B cell (primary cell): ENCODE data around the gene TMEM37. TPM values are rescaled to one million over a fixed set of nuclear protein-coding genes. Genes with fewer than 3 reads are reported as not detected.

Experiments
- ATAC-seq: fragments of 200-7000 bp; cut with Tn5 transposase; one replicate; pipeline ENCODE4 v1.10.0; 2021; ENCODE audit warnings: low read depth, mild to moderate bottlenecking, moderate number of reproducible peaks, moderate library complexity
- CTCF ChIA-PET: fragments of 350-600 bp; sonication (Branson Sonifier 250); formaldehyde crosslinking; loops from one replicate; lab custom pipeline; 2021; ENCODE audit warnings: antibody characterized with exemption, inconsistent platforms; lab: Charles Lee
- POLR2A ChIA-PET: fragments of 350-600 bp; sonication (Branson Sonifier 250); formaldehyde crosslinking; loops from one replicate; lab custom pipeline; 2021; ENCODE audit warnings: antibody characterized with exemption; lab: Charles Lee
- DNase-seq: peaks from one replicate; pipeline ENCODE4 v3.0.0; 2013
- H2AFZ ChIP-seq: 2 replicates; pipeline ENCODE4 v1.6.1; 2012; ENCODE audit warnings: mild to moderate bottlenecking, low read depth, low read length; ENCODE audit not compliant: insufficient read depth, poor library complexity, severe bottlenecking
- H3K27ac ChIP-seq, 2 donors: 1 replicate in 1 of 2; 2 replicates in 1 of 2; pipeline ENCODE4 v1.5.1; 2012 to 2013; ENCODE audit warnings: low read length in 2 of 2, mild to moderate bottlenecking in 2 of 2, moderate library complexity in 1 of 2
- H3K27me3 ChIP-seq, 4 experiments: fragments of 200-600 bp in 1 of 4; sonication (generic) in 1 of 4; replicated peaks in 1 of 4; 1 replicate in 2 of 4; 2 replicates in 2 of 4; pipeline versions ENCODE4 v1.6.1 to v1.7.0; 2013 to 2016; ENCODE audit warnings: low read length in 3 of 4, mild to moderate bottlenecking in 2 of 4, mixed read lengths in 1 of 4, moderate library complexity in 1 of 4; ENCODE audit not compliant: insufficient read depth in 4 of 4, control insufficient read depth in 3 of 4; ENCODE audit errors: control extremely low read depth in 1 of 4
- H3K36me3 ChIP-seq, 2 experiments: replicated peaks in 1 of 2; 1 replicate in 1 of 2; 2 replicates in 1 of 2; pipeline versions ENCODE4 v1.6.1 to v1.7.1; 2013; ENCODE audit warnings: low read length in 1 of 2; ENCODE audit not compliant: insufficient read depth in 2 of 2, control insufficient read depth in 1 of 2; ENCODE audit errors: control extremely low read depth in 1 of 2, extremely low read depth in 1 of 2
- H3K4me1 ChIP-seq, 2 donors: fragments of 200-600 bp in 1 of 2; sonication (generic) in 1 of 2; 1 replicate in 1 of 2; 2 replicates in 1 of 2; pipeline versions ENCODE4 v1.5.1 to v1.6.1; 2013 to 2017; ENCODE audit warnings: low read length in 2 of 2; ENCODE audit not compliant: control insufficient read depth in 2 of 2, insufficient read depth in 2 of 2
- H3K4me2 ChIP-seq: replicated peaks from 2 replicates; pipeline ENCODE3; 2012; ENCODE audit warnings: mild to moderate bottlenecking, low read depth, low read length; ENCODE audit not compliant: poor library complexity, severe bottlenecking
- H3K4me3 ChIP-seq, 5 experiments: fragments of 200-600 bp in 1 of 5; sonication (generic) in 1 of 5; 1 replicate in 3 of 5; 2 replicates in 2 of 5; pipeline versions ENCODE4 v1.5.1 to v1.7.0; 2011 to 2016; ENCODE audit warnings: low read length in 4 of 5, mild to moderate bottlenecking in 4 of 5, low read depth in 2 of 5, control low read depth in 1 of 5, moderate library complexity in 1 of 5; ENCODE audit not compliant: insufficient read depth in 1 of 5; ENCODE audit errors: control extremely low read depth in 1 of 5, extremely low read depth in 1 of 5
- H3K79me2 ChIP-seq: fragments of 200-600 bp; sonication (generic); one replicate; pipeline ENCODE4 v1.6.0; 2016; ENCODE audit warnings: low read length; ENCODE audit not compliant: control insufficient read depth, insufficient read depth
- H3K9ac ChIP-seq: fragments of 200-600 bp; sonication (generic); 2 replicates; pipeline ENCODE4 v1.6.1; 2017; ENCODE audit warnings: mild to moderate bottlenecking, low read length, moderate library complexity
- H3K9me3 ChIP-seq, 3 donors: one replicate each; pipeline versions ENCODE4 v1.6.1 to v1.7.1; 2013; ENCODE audit warnings: low read length in 2 of 3; ENCODE audit not compliant: control insufficient read depth in 2 of 3, insufficient read depth in 1 of 3; ENCODE audit errors: control extremely low read depth in 1 of 3
- H4K20me1 ChIP-seq: 2 replicates; pipeline ENCODE4 v1.6.0; 2012; ENCODE audit warnings: mild to moderate bottlenecking, low read length; ENCODE audit not compliant: insufficient read depth, control insufficient read depth, poor library complexity, severe bottlenecking
- H3K27ac Mint-ChIP-seq: one replicate; pipeline ENCODE4 v1.8.0; 2021; ENCODE audit warnings: mixed read lengths
- H3K27me3 Mint-ChIP-seq: one replicate; pipeline ENCODE4 v1.8.0; 2021; ENCODE audit warnings: mixed read lengths
- H3K4me1 Mint-ChIP-seq: one replicate; pipeline ENCODE4 v1.8.0; 2021; ENCODE audit warnings: mixed read lengths
- H3K4me3 Mint-ChIP-seq: one replicate; pipeline ENCODE4 v1.8.0; 2021; ENCODE audit warnings: mixed read lengths
- H3K9me3 Mint-ChIP-seq: one replicate; pipeline ENCODE4 v1.8.0; 2022; ENCODE audit warnings: mixed read lengths; ENCODE audit not compliant: insufficient read depth
- EZH2 ChIP-seq: IDR thresholded peaks from 2 replicates; pipeline ENCODE4 v1.6.1; 2012; ENCODE audit warnings: borderline replicate concordance, low read depth, mild to moderate bottlenecking, moderate library complexity, low read length; ENCODE audit not compliant: insufficient read depth, poor library complexity, severe bottlenecking
- WGBS: methylation state at CpG from one replicate; pipeline ENCODE4 v1.1.5; 2013; ENCODE audit warnings: missing lambda C conversion rate; ENCODE audit not compliant: insufficient coverage; 5-methylcytosine and 5-hydroxymethylcytosine counted together
- intact Hi-C: fragments of 100-400 bp; cut with micrococcal nuclease; formaldehyde crosslinking; loops from one replicate; pipeline ENCODE4 v1.10.0; 2022
- polyA plus RNA-seq: library from polyadenylated mRNA; depleted of rRNA; stranded (reverse); fragments of >200 nt; gene quantifications from 2 replicates; pipeline ENCODE4 v1.2.3, GENCODE V29; 2012
- total RNA-seq, 2 donors: library from RNA; stranded (reverse); fragments of 120-200 nt in 1 of 2; gene quantifications; 1 replicate in 1 of 2; 2 replicates in 1 of 2; pipeline versions ENCODE4 v1.2.3 to v1.2.4, GENCODE V29; 2013 to 2022
- TF ChIP-seq, protein P1 (sequence below): fragments of 200-600 bp; IDR thresholded peaks from one replicate; pipeline ENCODE4 v1.8.0; 2022; ENCODE audit warnings: antibody characterized with exemption, mild to moderate bottlenecking

TMEM37 gene
- total and polyA plus RNA-seq, 2 donors (not counting 1 experiment from before 2014, with no cell fraction given) = not detected

DNA sequence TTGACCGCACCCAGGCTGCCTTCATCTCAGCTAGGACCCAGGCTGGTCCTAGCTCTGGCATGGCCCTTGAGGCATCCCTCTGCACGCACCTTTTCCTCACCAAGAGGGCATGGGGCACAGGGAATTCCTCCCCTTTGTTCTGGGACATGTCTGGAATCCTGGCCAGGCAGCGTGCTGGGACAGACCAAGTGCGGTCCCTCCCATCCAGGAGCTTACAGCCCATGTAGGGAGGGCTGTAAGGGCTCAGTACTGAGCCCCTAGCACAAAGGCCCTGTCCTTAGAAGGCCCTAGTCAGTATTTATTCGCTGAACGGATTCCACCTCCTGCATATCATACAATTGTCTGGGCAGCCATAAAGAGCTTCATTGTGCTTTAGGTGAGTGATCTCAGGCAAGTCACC, 3.0 kb downstream of the TMEM37 start:
- ChIA-PET CTCF (interaction anchor here (0.9 kb wide), 1 partner anchor 32 kb away, joined by 3 read pairs; no protein-coding TSS in a partner anchor), POLR2A (no interaction called here)
- H3K27me3 Mint-ChIP-seq = peaks cover 55% of the 10 kb centered on the region

More for the DNA sequence above, 3.0 kb downstream of the TMEM37 start:
- no peak overlapping the region for H3K4me3 ChIP-seq
- Mint-ChIP-seq H3K4me3 (no peak overlapping the region), H3K4me1 (peaks cover 23% of the 10 kb centered on the region), H3K27ac (no peak overlapping the region), H3K9me3 (no peaks in the 10 kb centered on the region)
- H2AFZ ChIP-seq = no peak overlapping the region
- H3K4me2 ChIP-seq = no peak overlapping the region
- H3K4me1 ChIP-seq = peaks cover 20 to 21% of the 10 kb centered on the region in 2 donors
- TF ChIP-seq, protein P1, sequence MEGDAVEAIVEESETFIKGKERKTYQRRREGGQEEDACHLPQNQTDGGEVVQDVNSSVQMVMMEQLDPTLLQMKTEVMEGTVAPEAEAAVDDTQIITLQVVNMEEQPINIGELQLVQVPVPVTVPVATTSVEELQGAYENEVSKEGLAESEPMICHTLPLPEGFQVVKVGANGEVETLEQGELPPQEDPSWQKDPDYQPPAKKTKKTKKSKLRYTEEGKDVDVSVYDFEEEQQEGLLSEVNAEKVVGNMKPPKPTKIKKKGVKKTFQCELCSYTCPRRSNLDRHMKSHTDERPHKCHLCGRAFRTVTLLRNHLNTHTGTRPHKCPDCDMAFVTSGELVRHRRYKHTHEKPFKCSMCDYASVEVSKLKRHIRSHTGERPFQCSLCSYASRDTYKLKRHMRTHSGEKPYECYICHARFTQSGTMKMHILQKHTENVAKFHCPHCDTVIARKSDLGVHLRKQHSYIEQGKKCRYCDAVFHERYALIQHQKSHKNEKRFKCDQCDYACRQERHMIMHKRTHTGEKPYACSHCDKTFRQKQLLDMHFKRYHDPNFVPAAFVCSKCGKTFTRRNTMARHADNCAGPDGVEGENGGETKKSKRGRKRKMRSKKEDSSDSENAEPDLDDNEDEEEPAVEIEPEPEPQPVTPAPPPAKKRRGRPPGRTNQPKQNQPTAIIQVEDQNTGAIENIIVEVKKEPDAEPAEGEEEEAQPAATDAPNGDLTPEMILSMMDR = no peak
- TF ChIP-seq EZH2 = no peak
- no peak for ATAC-seq
- H4K20me1 ChIP-seq = no peaks in the 10 kb centered on the region
- H3K36me3 ChIP-seq = no peaks in the 10 kb centered on the region
- no peak for DNase-seq
- no peaks in the 10 kb centered on the region for H3K79me2 ChIP-seq
- WGBS = 90% methylated on average over 3 of the region's 6 CpGs
- H3K27me3 ChIP-seq = peaks cover 0 to 59% (median 18%) of the 10 kb centered on the region in 4 experiments
- H3K9me3 ChIP-seq = peaks cover 0 to 7% (median 0%) of the 10 kb centered on the region in 3 donors
- H3K9ac ChIP-seq = no peak overlapping the region
- intact Hi-C loops = loop anchor here (10.0 kb wide), 1 partner anchor 1350 kb away; the partner anchor contains the start of gene INSIG2
- no peak overlapping the region for H3K27ac ChIP-seq
